Endothelial cell of umbilical vein (primary cell): Measurements from ENCODE around the gene DDX24.

Experiments
- CTCF ChIP-seq, 2 donors: IDR thresholded peaks; 1 replicate in 1 of 2; 2 replicates in 1 of 2; pipeline ENCODE4 v1.5.1; 2011; ENCODE audit warnings: low read length in 2 of 2, mild to moderate bottlenecking in 2 of 2, moderate library complexity in 2 of 2, control low read depth in 1 of 2, inconsistent platforms in 1 of 2, low read depth in 1 of 2; ENCODE audit not compliant: insufficient read depth in 1 of 2; ENCODE audit errors: extremely low read depth in 1 of 2
- FOS ChIP-seq: IDR thresholded peaks from 2 replicates; pipeline ENCODE4 v1.6.1; 2011; ENCODE audit warnings: mild to moderate bottlenecking, low read length, moderate library complexity, borderline replicate concordance; ENCODE audit not compliant: insufficient read depth
- POLR2A ChIP-seq: IDR thresholded peaks from 2 replicates; pipeline ENCODE4 v1.6.1; 2012; ENCODE audit warnings: low read depth, mild to moderate bottlenecking, control low read depth, low read length
- POLR2AphosphoS5 ChIP-seq: IDR thresholded peaks from 2 replicates; pipeline ENCODE4 v1.6.1; 2012; ENCODE audit warnings: low read depth, mild to moderate bottlenecking, control low read depth, low read length, moderate library complexity; ENCODE audit not compliant: insufficient read depth

GRCh38 chr14:94031161-94031882, 49.7 kb downstream of the DDX24 start:
- TF ChIP-seq POLR2AphosphoS5 (no peak), CTCF (IDR thresholded peaks at IDR 0.05; ENCODE audit: extremely low read depth in 1 of 2, insufficient read depth in 1 of 2, low read depth in 1 of 2, low read length in 2 of 2) (no peak), POLR2A (no peak), FOS (no peak)
